Measurements from ENCODE around the gene ANAPC2.

ANAPC2 gene

DNA sequence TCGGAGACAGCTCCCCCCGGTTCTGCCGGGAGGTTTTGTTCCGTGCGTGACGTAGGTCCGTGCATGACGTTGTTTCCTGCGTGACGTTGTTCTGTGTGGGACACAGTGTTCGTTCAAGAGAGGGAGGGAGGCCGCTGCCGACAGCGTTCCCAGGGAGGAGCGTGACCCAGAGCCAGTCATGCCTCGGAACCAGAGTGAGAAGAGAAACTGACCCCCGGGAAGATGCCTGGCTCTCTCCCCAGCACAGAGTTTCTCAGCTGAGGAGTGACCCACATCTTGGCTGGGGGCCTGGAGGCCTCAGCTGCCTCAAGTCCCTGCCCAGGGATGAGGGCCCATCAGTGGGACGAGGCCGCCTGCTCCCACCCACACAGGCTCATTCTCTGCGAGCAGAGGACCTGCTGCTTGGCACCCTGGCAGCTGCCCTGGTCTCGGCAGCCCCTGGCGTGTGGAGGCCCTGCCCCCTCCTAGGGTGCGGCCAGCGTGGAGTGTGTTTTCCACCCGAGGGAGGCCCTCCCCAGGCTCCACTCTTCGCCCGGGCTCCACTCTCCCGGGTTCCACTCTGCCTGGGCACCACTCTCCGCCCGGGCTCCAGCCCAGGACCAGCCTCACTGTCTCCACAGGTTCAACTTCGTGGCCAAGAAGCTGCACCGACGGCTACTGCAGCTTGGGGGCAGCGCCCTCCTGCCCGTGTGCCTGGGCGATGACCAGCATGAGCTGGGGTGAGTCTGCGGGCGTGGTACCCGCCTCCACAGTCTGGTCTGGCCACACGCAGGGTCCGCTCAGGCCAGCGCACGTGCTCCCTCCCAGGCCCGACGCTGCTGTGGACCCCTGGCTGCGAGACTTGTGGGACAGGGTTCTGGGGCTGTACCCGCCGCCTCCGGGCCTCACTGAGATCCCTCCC lies 25.1 kb upstream of the ANAPC2 start:
- no peak for DNase-seq

DNA sequence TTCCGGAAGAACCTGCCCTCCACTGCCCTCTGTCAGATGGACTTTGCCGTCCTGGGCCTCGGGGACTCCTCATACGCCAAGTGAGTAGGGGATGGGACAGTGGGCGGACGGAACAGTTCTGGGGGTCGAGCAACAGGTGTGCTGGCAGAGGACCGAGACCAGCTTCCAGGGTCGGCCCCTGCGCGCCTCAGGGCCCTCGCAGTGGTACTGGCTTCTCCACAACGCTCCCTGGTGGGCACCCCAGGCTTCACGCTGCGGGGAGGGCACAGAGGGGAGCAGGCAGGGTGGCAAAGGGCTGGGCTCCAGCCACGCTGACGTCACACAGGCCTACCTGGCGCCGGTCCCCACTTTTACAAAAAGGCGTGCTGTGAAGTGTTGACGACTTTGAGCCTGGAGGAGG lies 24.2 kb upstream of the ANAPC2 start:
- no peak for DNase-seq

DNA sequence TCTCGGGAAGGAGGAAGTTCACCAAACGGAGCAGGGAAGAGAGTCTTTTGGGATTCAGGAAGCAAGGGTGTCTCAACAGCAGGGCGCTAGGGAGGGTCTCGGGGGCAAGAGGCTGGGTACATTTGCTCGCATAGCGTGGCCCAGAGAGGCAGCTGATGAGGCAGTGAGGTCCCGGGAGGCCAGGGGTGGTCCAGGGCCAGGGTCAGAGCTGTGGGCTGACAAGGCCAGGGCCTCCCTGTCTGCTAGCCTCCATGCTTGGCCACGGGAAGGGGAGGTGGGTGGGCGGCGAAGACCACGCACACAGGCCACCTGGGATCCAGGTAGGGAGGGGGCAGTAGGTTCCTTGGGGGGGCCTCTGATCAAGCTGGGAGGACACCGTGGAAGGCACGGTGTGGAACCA lies 23.2 kb upstream of the ANAPC2 start:
- DNase-seq: no peak

DNA sequence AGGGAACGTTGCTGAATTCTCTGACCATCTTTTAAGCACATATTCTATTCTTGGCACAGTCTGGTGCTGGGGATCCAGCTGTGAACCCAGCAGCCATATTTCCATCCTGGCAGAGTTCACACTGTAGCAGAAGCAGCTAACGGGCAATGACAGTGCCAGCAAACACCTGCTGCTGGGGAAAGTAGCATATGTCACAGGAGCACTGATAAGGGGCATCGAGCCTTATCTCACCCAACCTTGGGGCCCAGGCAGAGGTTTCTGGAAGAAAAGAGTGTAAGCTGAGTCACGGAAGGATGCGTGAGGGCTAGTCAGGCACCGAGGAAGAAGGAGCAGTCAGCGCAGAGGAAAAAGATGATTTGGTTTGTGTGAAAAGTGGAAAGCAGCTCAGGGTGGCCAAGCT lies 18.2 kb upstream of the ANAPC2 start:
- no peak for DNase-seq

DNA sequence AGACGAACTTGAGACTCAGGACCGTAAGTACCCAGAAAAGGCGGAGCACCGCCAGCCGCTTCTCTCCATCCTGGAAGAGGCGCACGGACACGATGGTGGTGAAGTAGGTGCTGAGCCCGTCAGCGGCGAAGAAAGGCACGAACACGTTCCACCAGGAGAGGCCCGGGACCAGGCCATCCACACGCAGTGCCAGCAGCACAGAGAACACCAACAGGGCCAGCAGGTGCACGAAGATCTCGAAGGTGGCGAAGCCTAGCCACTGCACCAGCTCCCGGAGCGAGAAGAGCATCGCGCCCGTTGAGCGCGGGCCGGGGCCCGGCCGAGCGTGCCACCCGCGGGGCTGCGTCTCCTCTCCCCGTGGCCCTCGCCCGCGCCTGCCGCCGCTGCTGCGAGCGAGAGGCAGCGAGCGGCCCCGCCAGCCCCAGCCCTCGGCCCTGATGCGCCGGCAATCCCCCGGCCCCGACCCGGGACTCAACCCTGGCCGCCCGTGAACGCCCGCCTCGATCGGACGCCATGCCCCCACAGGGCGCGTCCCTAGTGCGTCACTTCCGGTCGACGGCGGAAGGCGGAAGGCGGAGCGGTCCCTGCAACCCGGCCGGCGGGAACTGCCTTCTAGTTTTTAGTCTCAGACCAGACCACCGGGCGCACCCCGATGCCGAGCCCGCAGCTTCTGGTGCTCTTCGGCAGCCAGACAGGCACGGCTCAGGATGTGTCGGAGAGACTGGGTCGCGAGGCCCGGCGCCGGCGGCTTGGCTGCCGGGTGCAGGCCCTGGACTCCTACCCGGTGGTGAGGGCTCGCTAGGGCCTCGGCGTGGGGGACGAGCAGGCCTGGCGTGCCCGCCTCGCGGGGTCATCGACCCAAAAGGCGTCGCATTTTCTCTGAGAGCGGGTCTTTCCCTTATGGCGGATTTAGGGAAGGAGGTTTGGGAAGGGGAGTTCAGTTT lies 17.0 kb upstream of the ANAPC2 start, which contains the start of the genes NDOR1 and TMEM203:
TSS of gene NDOR1 (plus strand) at position 575 of the 944 bp plus-strand sequence. CDS start at position 653, 78 bp downstream.
TSS of gene TMEM203 (minus strand) at position 523 of the 944 bp plus-strand sequence. CDS start at position 289, 234 bp downstream.
- peak; percentile 51 for DNase-seq

DNA sequence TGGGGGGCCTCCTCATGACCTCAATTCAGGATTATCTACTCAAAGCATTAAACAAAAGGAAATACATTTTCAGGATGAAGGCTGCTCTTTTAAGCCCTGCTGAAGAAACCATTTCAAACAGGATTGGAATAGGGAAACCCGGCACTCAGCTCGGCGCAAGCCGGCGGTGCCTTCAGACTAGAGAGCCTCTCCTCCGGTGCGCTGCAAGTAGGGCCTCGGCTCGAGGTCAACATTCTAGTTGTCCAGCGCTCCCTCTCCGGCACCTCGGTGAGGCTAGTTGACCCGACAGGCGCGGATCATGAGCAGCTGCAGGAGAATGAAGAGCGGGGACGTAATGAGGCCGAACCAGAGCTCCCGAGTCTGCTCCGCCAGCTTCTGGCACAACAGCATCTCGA lies 16.4 kb upstream of the ANAPC2 start:
- no peak for DNase-seq

DNA sequence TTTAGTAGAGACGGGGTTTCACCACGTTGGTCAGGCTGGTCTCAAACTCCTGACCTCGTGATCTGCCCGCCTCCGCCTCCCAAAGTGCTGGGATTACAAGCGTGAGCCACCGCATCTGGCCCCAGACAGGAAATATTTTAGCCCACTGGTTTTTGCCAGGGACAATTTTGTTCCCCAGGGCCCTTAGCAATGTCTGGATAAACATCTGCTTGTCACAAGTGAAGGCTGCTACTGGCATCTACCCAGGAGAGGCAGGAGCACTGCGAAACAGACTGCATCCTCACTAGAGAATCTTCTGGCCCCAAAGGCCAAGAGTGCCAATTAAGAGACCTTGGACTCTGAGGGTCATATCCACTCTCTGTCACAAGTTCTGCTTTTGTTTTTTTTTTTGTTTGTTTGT lies 14.6 kb upstream of the ANAPC2 start:
- DNase-seq: no peak

DNA sequence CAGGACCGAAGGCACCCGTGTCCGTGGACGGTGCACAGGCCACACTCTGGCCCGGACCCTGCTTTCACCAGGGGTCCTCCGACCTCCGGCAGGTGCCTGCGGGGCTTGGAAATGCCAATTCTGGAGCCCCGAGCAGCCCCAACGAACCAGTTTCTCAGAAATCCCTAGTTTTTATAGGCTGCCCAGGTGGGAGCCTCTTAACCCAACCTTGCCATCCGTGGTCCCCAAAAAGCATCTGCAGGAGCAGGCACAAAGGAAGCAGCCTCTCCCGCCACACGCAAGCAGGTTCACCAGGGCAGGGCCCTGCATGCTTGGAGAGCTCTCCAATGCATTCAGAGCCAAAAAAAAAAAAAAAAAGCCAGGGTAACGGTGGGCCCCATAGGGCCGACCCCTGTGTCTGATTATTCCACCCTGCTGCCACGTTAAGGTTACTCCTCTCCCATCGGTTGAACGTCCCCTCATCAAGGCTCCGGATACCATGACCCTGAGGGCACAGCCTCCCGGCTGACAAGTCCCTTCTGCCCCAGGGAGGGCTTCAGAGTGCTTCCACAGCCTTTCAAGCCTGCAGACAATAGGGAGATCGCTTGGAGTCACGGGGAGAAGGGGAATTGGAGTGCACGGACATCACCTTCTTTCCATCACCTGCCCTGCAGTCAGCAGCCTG lies 13.0 kb upstream of the ANAPC2 start:
- no peak for DNase-seq

DNA sequence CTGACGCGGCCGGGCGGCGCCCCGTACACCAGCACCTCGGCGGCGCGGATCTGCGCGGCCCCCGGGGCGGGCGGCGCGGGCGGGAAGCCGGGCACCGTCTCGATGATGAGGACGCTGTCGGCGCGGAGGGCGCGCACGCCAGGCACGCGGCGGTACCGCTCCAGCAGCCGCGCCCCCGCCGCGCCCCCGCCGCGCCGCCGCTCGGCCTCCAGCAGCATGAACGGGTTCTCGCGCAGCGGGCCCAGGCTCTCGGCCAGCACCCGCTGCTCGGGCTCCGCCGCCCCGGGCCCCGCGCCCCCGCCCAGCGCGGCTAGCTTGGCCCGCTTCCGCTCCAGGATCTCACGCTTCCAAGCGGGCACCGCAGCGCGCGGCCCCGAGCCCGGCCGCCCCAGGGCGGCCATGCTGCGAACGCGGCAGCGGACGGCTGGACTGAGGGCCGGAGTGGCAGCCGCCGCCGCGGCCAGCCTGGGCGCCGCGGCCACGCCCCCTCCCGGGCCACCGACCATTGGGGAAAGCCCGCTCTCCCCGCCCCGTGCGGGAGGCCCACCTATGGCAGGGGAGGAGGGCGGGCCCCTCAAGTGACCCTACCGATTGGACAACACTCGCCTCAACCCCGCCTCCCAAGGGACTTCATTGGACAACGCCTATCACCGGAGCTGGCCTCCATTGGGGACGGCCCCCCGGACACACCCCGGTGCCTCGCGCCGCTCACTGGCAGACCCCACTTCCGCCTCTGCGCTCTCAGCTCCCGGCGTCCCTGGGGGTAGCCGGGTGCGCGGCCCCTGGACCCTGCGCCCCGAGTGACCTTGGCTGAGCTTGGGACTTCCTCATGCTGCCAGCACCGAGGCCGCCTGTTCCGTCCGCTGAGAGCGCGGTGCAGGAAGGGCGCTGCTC lies 12.2 kb upstream of the ANAPC2 start, which contains the start of gene TPRN:
TSS of gene TPRN (minus strand) at position 431 of the 894 bp plus-strand sequence. CDS start at position 401, 30 bp downstream.
- peak; percentile 97 for DNase-seq

DNA sequence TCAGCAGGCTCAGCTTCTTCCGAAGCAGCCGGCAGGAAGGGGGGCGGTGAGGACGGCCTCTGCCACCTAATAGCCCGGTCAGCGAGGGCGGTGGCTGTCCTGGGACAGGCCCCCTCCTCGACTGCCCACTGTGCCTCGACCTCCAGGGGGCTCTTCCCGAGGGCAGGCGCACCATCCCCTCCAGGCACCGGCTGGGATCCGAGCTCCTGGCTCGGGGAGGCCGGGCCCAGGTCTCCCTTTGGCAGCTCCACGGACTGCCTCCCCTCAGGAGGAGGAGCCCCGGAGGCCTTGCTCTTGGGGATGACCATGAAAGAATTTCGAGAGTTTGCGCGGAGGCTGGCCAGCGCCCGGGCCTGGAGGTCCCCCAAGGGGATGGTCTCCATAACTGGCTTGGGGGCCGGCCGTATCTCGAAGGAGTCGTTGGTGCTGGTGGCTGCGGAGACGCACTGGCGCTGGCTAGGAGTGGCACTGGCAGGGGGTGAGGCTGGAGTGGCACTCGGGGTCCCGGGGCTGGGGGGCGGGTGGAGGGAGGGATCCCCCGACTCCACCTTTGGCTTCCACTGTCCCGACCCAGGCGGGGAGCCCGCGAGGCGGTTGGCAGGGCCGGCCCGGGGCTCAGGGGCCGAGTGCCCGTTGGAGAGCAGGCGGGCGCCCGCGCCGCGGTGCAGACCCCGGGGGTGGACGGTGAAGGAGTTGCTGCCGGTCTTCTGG lies 11.2 kb upstream of the ANAPC2 start:
- no peak for DNase-seq

DNA sequence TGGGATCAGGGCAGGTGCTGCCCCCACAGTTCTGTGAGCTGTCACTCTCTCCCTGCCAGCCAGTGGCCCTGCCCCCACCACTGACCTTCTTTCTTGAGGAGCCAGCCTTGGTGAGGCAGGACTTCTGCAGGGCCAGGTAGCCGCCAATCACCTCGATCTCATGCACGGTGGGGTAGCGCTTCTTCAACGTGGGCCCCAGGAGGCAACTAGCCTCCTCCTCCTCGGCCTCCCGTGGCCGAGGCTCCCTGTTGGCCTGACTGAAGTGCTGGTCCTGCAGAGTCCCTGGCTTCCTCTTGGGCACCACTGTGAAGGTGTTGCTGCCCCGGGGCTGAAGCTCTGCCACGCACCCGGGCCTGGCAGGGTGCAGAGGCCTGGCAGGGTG lies 10.5 kb upstream of the ANAPC2 start:
- no peak for DNase-seq

DNA sequence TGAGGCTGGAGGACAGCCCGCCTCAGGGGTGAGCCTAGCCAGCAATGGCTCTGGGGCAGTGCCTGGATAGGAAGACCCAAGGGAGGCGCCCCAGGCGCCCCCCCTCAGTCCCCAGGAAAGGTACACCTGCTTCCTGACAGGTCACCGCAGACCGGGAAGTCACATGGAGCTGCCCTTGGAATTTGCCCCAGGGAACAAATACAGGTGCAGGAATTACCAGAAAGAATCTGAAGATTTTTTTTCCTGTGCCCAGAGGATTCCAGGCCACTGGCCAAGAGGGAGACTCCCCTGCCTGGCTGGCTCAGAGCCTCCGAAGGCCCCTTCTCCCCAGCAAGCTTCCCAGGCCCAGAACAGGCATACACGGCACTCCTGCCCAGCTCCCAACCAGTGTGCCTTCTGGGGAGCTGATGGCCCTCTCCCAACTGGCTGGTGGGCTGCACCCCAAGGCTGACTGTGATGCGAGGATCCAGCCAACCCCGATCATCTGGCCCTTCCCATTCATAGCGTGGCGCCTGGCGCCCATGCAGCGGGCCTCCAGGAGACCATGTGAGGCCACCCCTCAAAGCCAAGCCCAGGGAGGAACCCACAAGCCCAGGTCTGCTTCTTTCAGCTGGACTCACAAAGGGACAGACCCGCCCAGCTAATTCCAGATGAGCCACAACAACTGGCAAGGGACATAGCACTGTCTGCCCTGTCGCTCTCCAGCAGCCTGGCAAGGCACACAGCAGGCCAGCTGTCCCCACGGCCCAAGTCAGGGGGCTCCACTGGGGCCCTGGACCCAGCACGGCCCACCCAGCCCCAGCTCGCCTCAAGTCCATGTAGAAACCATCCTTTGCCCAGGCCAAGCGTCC lies 9.9 kb upstream of the ANAPC2 start:
- no peak for DNase-seq

DNA sequence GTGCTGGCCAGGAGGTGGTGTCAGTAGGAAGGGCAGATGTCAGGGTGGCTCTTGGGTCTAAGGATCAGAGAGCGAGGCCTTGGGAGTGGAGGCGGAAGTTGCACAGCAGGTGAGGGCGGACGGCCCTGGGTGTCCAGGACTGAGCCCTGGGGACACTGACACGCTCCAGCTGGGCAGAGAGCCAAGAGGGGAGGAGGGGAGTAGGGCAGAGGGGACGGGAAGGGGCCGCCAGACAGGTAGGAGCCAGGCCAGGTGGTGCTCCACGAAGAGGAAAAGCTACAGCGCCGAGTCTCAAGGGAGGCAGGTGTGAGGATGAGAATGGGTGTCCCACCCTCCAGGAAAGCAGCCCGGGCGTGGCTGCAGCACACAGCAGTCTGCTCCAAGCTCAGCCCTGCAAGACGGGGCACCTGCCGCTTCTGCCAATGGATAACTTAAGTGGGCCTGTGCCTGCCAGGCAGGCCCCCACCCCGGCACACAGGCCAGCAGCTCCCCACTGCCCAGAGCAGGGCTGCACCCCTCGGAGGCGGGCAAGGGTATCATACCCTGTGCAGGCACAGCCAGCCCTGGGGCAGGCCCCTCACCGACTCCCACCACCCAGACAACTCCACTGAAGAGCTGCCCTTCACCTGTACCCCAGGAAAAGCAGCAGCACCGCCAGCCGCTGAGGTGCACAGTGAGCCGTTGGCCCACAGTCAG lies 7.3 kb upstream of the ANAPC2 start:
- DNase-seq: no peak

DNA sequence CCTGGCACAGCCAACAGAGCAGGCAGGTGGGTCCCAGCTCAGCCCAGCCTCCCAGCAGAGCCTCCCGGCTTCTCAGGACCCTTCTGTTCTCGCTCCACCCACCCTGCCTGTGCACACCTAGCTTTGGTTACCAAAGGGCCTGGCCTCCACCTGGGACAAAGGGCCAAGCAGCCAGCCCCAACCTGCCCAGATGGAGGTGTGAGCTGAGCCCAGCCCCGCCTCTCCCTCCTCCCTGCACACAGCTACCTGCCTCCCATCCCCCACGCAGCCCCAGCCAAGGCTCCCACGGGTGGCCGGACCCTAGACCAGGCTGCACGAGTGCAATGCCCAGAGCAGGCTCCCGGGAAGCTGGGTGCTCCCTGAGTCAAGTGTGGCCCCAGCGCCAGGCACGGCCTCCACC lies 6.5 kb upstream of the ANAPC2 start:
- no peak for DNase-seq

DNA sequence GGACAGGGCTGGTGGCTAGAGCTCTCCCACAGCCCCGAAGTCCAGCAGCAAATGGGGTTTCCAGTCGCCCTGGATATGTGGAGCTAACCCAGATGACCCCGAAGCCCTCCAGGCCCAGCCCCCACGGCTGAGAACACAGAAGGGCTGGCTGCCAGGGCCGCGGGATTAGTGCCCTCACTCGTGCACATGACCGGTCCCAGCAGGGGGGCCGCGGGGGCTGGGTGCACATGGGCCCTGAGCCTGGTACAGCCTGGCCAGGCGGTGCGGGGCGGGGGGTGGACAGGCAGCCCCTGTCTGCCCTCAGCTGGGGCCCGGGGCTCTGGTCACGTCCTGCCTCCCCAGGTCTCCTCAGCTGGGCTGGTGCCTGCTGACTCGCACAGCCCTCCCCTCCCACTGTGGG lies 6.0 kb upstream of the ANAPC2 start:
- DNase-seq: no peak

DNA sequence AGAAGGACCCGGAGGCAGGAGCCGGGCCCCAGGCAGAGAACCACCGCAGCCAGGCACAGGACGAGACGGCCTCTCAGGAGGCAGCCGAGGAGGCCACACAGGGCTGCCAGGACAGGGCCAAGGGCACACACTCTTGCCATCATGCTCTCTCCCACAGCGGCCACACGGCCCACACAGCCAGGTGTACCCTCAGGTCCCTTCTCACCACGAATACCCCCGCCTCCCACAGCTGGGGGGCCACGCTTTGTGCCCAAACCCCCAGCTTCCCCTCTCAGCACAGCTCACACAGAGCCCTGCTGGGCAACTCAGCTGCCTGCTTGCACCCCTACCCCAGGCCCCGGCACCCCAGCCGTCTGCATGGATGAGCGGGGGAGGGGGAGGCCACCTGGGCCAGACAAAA lies 5.4 kb upstream of the ANAPC2 start:
- no peak for DNase-seq

DNA sequence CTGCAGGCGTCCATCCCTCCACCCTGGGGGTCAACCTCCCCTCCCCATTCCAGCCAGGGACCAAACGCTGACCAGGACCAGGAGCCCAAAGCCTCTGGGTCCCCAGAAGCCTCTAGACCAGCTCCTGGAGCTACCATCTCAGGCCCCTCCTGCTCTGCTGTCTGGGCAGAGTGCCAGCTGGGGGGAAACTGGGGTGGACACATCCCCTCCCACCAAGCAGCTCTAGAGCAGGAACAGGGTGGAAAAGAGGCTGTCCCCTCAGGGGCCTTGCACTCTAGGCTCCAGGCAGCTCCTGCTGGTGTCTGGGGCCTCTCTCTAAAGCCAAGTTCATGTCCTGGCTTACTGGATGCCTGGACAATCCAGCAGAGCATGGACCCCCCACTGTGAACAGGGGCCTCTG lies 4.5 kb upstream of the ANAPC2 start:
- no peak for DNase-seq

DNA sequence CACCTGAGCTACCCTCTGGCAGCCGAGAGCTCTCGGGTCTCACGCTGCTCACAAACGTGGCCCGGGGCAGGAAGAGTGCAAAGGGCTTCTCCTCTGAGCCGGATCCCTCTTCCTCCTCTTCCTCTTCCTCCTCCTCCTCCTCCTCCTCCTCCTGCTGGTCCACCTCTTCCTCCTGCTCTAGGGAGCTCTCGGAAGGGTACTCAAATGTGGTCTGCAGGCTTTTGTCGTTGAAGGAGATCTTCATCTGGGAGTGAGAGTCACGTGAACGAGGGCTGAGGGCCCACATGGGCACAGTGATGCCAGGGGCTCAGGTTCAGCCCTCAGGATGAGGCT lies 4.1 kb upstream of the ANAPC2 start:
- DNase-seq: no peak

DNA sequence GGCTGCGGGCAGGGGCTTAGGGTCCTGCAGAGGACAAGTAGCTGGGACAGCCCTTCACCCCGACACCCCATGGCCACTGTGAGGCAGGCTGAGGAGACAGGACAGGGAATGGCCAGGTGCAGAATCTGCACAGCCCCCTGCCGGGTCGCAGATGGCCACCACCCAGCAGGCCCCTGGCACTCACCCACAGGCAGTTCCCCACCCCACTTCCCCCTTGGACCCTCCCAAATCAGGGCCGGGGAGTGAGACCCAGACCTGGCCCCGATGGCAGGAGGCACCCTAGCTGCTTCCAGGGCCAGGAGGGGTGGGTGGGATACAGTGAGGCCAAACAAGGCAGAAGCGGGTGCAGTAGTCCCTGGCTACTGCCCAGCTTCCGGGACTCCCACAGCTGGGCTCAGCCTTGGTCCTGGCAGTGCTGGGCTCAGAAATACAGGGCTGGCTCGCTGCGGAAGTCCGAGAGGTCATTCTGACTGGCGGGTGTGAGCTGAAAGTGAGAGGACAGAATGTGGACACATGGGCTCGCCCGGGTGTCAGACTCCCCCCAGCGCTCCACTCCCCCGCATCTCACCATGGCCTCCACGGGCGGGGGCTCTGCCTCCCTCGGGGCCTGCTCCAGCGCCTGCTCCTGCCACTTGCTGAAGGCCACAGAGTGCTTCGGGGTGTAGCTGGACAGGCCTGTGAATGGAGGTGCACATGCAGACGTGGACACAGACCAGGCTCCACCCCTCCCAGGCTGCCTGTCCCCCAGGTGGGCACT lies 3.5 kb upstream of the ANAPC2 start:
- no peak for DNase-seq

All from NCI-H1694 (cell line).